Spleen (tissue), 7 donors: ENCODE results near the gene MCF2L.

ENCODE experiments used
- CTCF ChIP-seq, 11 experiments: fragments of 200-600 bp in 7 of 11; fragments of 450-650 bp in 4 of 11; sonication (generic) in 4 of 11; IDR thresholded peaks in 8 of 11; conservative IDR thresholded peaks in 3 of 11; 1 replicate in 7 of 11; 2 replicates in 4 of 11; pipeline versions ENCODE4 v1.4.0 to v1.8.0; 2016 to 2021; ENCODE audit warnings: antibody characterized with exemption in 11 of 11, inconsistent platforms in 4 of 11, mild to moderate bottlenecking in 1 of 11
- POLR2A ChIP-seq, 3 donors: fragments of 450-650 bp; IDR thresholded peaks; one replicate each; pipeline ENCODE4 v1.5.1; 2017; ENCODE audit warnings: antibody characterized with exemption in 3 of 3, mild to moderate bottlenecking in 1 of 3
- POLR2AphosphoS5 ChIP-seq, 3 donors: sonication (generic); formaldehyde crosslinking; IDR thresholded peaks; one replicate each; pipeline ENCODE4 v1.5.1; 2017; ENCODE audit warnings: antibody characterized with exemption in 3 of 3
- donor health status: DM: no; HTN: no; CAD: no; lungs with moderate emphysema.
- donor health status: DM: no; HTN: no; CAD: no.
- donor health status: DM: no; HTN: no; CAD: no.

DNA sequence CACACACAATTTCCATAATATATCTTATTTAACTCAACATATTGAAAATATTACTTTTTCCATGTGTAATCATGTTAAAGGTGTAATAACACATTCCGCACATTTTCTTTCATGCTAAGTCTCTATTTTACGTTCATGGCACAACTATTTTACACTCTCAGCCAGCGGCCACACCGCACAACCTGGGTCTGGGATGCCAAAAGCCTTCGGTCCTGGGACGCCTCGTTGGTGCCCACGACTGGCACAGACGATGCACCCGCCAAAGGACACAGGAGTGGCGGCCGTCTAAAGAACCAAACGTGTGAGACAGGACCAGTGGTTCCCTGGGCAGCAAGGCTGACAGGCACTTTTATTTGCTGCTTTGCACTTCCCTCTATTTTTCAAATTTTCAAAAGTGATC is 179.4 kb downstream of the MCF2L start:
- TF ChIP-seq CTCF (IDR thresholded peaks at IDR 0.05 in 8 of 11, conservative IDR thresholded peaks at IDR 0.05 in 3 of 11): no peak
- no peak for TF ChIP-seq POLR2A (IDR thresholded peaks at IDR 0.05)
- no peak for TF ChIP-seq POLR2AphosphoS5 (IDR thresholded peaks at IDR 0.05)
